GM13977 (cell line): ENCODE results near the gene CUL1.

Experiments used
- DNase-seq: peaks from one replicate; pipeline ENCODE4 v3.0.0; 2012; ENCODE audit warnings: low spot score
- in situ Hi-C: fragments of 300-500 bp; cut with MboI; formaldehyde crosslinking; loops from one replicate; pipeline ENCODE4 v1.12.0; 2022; ENCODE audit warnings: low sequenced_read_pairs, low pct_unique_long_range_greater_than_20kb, mixed read lengths, inconsistent platforms; ENCODE audit not compliant: unreplicated experiment
- TF ChIP-seq, protein P1 (sequence below): IDR thresholded peaks from 2 replicates; pipeline ENCODE4 v1.5.1; 2012; ENCODE audit warnings: mild to moderate bottlenecking, control low read depth; ENCODE audit not compliant: insufficient read depth; ENCODE audit errors: extremely low read depth, missing control alignments

The CUL1 gene

DNA sequence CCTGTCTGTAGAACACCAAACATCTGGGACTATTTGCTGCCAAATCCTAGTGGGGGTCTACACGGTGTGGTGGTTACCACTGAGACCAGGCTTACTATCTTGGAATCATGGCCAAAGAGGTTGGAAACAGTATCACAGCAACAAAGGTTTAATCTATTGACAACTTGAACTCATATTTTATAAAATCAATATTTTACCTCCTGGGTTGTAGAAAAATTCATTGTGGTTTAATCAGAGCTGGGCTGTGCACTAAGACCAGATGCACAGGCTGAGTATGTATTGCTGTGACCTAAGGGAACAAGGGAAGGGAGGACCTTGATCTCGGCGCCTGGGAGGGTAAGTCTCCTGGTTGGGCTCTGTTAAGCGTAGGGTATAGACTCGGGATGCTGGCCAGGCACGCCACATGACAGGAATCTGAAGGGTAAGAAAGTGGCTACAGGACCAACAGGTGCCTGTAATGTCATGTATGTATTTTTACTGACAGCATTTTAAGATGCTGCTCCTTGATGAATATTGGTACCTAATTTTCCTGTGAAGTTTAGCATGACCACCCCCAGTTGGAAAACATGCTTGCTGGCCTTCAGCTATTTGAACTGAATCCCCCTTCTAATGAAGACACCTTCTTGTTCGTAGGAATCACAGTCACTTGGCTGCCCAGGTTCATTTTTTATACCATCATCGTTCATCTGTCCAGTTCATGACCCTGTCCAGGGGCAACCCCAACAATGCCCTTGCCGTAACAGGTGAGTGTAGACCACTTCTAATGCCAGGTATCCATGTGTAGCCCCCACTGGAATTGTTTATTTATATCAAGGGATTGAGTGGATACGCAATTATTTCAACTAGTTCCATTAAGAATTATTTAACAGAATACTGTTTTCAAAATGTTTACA is 105.9 kb downstream of the CUL1 start:
- in situ Hi-C loops, result no loop called here
- TF ChIP-seq, protein P1, sequence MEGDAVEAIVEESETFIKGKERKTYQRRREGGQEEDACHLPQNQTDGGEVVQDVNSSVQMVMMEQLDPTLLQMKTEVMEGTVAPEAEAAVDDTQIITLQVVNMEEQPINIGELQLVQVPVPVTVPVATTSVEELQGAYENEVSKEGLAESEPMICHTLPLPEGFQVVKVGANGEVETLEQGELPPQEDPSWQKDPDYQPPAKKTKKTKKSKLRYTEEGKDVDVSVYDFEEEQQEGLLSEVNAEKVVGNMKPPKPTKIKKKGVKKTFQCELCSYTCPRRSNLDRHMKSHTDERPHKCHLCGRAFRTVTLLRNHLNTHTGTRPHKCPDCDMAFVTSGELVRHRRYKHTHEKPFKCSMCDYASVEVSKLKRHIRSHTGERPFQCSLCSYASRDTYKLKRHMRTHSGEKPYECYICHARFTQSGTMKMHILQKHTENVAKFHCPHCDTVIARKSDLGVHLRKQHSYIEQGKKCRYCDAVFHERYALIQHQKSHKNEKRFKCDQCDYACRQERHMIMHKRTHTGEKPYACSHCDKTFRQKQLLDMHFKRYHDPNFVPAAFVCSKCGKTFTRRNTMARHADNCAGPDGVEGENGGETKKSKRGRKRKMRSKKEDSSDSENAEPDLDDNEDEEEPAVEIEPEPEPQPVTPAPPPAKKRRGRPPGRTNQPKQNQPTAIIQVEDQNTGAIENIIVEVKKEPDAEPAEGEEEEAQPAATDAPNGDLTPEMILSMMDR, result no peak
- no peak for DNase-seq

DNA sequence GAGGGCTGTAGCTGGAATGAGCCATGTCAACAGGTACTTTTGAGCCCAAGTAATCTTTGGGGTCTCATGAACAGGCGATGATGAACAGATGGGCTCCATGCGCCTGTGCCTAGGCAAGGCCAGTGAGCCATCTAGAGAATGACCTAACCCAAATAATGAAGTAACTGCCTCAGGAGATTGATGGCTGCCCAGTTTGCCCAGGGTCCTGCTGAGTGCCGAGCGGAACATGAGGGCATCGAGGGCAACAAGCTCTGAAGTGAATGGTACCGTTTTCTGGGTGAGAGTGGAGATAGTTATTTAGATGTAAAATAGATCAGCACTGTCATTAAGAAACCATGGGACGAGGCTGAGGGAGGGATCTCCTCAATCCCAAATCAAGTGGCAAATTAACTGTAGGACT is 107.5 kb downstream of the CUL1 start:
- no peak for DNase-seq
- in situ Hi-C loops, result no loop called here
- TF ChIP-seq, protein P1, result no peak

DNA sequence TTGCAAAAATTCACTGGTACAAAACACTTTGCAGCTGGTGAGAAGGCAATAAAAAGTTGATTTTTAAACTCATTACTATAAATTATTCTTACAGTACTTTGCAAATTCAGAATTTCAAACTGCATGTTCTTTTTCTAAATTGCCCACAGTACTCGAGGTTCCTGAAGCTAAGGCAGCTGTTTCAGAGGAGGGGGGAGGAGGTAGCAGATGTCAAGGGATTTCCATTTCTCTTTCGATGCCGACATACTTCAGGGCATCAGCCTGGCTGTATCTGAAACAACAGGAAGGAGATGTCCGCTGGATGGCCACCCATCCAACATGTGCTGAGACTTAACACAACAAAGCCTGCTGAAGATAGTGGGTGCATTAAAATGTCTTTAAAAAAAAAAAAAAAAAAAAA is 108.7 kb downstream of the CUL1 start:
- no peak for DNase-seq
- TF ChIP-seq, protein P1, result no peak
- in situ Hi-C loops, result no loop called here

GRCh38 chr7:148809856-148810255 is 111.2 kb downstream of the CUL1 start:
- TF ChIP-seq, protein P1, result no peak
- in situ Hi-C loops, result no loop called here
- no peak for DNase-seq

DNA sequence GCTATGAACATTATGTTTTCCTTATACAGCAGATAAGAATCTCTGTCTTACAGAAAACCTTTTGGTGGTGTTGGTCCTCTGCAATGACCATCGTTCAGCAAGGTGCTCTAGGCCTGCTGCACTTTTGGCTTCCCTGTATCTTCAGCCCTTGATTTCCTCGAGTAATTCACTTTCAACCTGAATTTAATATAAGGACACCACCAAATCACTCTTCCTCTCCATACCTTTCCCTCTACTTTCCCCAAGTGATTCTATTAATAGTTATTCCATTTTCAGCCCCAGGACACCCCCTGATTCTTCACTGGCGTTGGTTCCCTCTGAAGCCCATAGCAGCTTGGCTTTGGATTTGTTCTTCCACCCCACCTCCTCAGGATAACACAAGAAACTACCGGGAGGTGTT is 113.2 kb downstream of the CUL1 start:
- in situ Hi-C loops, result no loop called here
- TF ChIP-seq, protein P1, result no peak
- no peak for DNase-seq

GRCh38 chr7:148813890-148814289 is 115.2 kb downstream of the CUL1 start:
- in situ Hi-C loops, result no loop called here
- no peak for DNase-seq
- TF ChIP-seq, protein P1, result no peak
